Stimulated activated CD8-positive, alpha-beta memory T cell treated with anti-CD3 and anti-CD28 coated beads, Interleukin-12 subunit alpha, Interleukin-12 subunit beta, amount 100 ng/mL, for 4 hours (primary cell): ENCODE measurements around the gene ARL15.

Experiments
- DNase-seq: peaks from one replicate; pipeline ENCODE4 v3.0.0-alpha.2; 2020; ENCODE audit warnings: low read depth

The ARL15 gene

GRCh38 chr5:54282876-54283275, 27.5 kb downstream of the ARL15 start:
- DNase-seq = no peak

DNA sequence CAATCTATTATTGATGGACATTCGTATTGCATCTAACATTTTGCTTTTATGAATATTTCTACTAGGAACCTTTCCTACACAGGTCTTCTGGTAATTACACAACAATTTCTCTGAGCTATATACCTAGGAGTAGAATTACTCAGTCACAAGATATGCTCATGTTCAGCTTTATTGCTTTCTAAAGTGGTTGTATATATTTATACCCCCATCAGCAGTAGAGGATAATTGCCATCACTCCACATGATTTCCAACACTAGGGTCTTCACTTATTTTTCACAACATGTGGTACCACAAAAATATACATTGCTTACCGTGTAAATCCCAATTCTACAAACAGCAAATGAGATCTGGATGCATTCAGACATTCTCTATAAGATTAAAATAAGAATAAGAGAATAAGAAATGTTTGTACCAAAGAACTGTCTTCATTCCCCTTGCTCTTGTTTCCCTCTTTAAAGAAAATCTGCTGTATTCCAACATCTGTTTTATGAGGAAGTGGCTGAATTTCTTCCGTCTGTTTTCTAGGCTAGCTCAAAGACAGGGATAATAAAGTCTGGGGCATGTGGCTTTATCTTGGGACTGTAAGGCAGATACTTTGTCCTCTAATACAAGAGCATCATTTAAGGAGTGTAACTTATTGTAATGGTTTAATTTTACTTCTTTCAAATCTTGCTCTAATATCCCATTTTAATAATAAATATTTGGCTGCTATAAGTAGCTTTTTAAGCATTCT, 28.2 kb downstream of the ARL15 start:
- no peak for DNase-seq

DNA sequence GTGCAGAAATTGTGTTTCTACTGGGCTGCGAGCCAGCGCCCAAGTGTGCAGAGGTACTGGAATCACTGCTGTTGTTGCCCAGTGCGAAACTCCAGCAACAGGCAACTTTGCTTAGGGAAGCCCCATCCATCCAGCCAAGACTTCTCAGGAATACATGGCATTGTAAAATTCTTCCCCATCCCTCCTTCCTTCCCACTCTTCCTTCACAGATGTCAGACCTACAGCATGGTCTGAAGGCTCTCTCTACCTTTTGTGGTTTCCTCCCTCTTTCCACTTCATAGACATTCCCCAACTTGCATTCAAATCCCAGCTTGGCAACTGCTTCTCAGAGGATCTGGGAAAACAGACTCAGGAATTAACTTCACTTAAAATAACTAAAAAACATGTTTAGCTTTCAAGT, 30.4 kb downstream of the ARL15 start:
- DNase-seq = no peak

DNA sequence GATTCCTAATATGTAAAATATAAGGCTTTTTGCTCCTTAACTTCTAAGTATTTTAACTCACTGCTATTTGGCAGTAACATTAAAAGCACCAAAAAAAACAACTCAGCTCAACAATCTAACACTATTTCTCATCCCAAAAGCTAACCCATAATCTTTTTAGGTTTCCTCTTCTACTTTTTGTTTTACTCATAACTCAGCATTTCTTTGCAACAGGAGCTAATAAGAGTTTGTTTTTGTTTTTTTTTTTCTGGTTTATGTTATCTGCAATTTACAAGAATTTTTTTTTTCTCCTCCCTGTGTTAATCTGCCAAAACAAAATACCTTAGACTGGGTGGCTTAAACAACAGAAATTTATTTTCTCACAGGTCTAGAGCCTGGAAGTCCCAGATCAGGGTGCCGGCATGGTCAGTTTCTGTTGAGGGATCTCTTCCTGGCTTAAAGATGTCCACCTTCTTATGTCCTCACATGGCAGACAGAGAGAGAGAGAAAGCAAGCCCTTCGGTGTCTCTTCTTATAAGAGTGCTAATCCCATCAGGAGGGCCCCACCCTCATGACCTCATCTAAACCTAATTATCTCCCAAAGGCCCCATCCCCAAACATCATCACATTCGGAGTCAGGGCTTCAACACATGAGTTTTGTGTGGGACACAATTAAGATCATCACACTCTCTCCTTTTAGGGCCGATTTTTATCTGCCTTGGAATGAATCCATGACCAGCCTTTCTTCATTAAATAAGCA, 31.2 kb downstream of the ARL15 start:
- DNase-seq = no peak

DNA sequence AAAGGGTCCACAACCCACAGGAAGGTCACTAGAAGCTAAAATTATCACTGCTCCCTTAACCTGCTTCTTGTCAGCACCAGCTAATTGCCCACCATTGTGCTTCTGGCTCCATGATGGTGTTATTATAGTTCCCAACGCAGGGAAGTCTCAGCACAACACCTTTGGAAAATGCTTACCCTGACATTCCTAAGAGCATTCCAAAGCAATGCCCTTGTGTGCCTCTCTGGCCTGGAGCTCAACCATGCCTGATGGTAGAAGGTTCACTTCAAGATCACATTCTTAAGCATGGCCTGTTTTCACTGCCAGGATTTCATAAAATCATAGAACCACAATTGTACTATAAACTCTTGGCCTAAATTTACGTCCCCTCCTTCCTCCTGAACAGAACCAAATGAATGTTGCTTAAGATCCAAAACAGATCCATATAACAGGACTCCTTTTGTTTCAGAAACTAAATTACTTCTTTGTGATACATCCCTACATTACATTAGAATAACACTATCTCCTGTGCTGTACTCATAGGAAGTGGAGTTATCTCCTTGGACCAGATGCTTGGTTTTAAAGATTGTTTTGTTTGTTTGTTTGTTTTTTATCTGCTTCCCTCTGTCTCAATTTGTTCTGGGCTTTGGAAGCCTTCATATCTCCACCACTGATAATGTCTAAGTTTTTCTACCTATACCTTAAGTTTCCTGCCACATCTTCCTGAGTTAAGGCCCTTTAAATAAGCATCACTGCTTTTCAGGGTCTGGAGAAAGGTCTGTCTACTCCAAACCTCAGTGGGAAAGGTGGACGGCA, 32.1 kb downstream of the ARL15 start:
- no peak for DNase-seq

GRCh38 chr5:54276048-54276447, 34.3 kb downstream of the ARL15 start:
- no peak for DNase-seq

DNA sequence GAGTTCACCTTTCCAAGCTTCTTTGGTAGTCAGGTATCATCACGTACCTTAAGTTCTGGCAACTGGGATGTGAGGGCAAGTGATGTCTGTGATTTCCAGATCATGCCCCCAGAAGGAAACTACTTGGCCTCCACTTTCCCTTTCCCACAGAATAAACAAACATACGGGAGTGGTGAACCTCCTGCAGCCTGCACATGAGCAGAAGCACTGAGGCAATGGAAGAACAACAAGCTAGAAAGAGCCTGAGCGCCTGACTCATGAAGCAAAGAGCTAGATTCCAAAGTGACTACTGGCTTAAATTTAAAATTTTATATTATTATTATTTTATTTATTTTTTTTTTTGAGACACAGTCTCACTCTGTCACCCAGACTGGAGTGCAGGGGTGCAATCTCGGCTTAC, 35.0 kb downstream of the ARL15 start:
- DNase-seq = no peak

DNA sequence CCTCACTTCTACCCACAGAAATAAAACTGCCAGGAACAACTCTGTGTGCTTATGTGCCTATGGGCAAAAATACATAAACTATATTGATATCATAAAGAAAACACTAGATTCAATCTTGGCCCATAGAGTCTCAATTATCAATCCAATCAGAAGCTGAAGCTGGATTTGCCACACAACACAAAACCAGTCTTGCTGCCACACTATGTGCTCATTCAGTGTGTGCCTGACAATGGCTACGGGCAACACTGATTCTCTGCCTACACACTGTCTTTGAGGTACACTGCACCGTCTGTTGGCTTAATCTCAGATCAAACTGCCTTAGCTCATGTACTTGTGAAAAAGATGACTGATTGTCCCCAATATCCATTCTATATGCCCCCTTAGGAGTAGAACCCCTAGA, 35.4 kb downstream of the ARL15 start:
- DNase-seq = no peak

DNA sequence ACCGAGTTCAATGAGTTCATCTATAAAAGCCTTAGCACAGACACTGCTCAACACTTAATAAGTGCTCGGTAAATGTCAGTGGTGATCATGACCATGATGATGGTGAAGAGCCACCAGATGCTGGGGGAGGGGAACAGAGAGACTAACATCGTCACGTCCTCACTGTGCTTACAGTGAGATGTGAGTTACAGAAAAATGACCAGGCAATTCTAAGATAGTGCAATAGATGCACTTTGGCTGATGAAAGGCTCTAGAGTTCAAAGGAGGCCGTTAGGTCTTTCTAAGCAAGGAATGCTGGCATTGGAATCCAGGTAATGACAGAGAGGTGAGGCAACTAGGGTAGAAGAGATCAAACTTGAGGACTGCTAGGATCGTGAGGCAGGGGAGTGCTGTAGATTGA, 36.7 kb downstream of the ARL15 start:
- DNase-seq = no peak

GRCh38 chr5:54272746-54273145, 37.6 kb downstream of the ARL15 start:
- DNase-seq = no peak

- no peak for DNase-seq
These were observed 40.0 kb downstream of the ARL15 start for GRCh38 chr5:54270326-54270725.

- DNase-seq = no peak
These were observed 45.8 kb downstream of the ARL15 start for GRCh38 chr5:54264574-54264973.

DNA sequence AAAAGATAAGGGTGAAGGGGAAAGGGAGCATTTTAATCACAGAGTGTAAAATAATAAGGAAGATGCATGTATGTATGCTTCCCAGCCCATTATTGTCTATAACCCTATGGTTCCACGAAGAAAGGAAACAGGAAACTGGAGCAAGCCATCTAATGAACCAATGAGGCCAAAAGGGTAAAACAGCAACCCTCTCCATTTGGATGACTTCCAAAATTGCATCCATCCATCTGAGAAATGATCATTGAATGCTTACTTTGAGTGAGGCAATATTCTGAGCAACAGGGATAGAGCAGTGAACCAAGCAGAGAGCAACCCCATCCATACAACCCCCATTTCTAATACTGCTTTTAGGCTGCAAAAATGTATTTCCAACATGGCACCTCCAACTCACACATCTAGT, 46.9 kb downstream of the ARL15 start:
- DNase-seq = no peak

- no peak for DNase-seq
These were observed 48.8 kb downstream of the ARL15 start for GRCh38 chr5:54261596-54261995.

- no peak for DNase-seq
These were observed 50.4 kb downstream of the ARL15 start for GRCh38 chr5:54259981-54260380.

DNA sequence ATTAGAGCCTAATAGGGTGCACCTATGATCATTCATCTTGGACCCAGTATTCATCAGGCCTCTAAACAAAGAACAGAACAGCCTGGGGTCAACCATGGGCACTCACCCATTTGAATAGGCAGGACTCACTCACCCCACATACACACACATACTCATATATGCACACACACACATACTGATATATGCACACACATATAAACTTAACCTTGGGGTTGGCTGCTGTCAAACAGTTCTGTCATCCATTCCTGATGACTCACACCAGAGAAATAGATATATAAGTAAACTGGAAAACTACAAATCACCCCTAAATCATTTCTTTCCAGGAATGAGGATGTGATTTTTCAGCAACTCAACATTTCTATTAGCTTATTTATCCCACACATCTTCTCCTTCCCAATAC, 51.3 kb downstream of the ARL15 start:
- DNase-seq = no peak

- no peak for DNase-seq
These were observed 52.8 kb downstream of the ARL15 start for GRCh38 chr5:54257366-54258118.

- DNase-seq = no peak
These were observed 55.7 kb downstream of the ARL15 start for GRCh38 chr5:54254482-54255198.

- no peak for DNase-seq
These were observed 58.4 kb downstream of the ARL15 start for GRCh38 chr5:54251981-54252380.

- DNase-seq = no peak
These were observed 61.0 kb downstream of the ARL15 start for GRCh38 chr5:54249210-54250028.

- no peak for DNase-seq
These were observed 63.1 kb downstream of the ARL15 start for GRCh38 chr5:54247226-54247625.
